A172 (cell line): ENCODE results near the gene ZFR2. TPM values are rescaled to one million over a fixed set of nuclear protein-coding genes. Genes with fewer than 3 reads are reported as not detected.
"Not testable (repeated sequence)": the region's sequence is repeated elsewhere in the genome, so short reads cannot be mapped to it uniquely, and the experiment has no call there.

Source experiments
- DNase-seq: peaks from one replicate; pipeline ENCODE4 v3.0.0-alpha.2; 2015; ENCODE audit warnings: low spot score
- total RNA-seq: library from RNA; depleted of rRNA; stranded (reverse); fragments of >200 nt; shearing (Covaris generic); gene quantifications from 2 replicates; pipeline ENCODE4 v1.2.3, GENCODE V29; 2014

The ZFR2 gene
- total RNA-seq, 1 experiment from 2014 or later, result not detected

DNA sequence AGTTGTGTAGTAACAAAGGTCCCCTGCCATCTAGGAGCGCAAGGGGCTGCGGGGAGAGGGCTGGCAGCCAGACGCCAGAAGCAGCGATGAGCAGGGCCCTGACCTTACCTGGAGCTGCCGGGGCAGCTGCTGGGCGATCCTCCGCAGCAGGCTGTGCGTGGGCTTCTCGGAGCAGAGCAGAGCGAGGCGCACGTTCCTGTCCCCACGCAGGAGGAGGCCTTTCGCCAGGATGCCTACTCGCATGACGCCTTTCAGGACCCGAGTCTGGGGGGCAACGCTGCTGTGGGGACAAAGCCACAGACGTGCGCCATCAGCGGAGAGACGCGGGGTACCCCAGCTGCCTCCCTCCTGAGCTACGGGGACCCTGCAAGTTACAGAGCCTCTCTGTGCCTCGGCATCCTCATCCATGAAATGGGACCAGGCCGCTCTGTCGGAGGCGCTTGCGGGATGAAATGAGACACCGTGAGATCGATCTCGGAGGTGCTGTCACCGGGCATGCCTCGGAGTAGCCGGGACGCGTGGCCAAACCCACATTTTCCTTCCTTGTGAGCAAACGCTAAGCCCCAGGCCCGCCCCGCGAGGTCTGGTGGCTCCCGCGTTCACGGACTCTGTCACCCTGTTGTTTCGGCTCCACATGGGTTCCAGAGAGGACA is 52.1 kb downstream of the ZFR2 start:
- DNase-seq, result no peak

DNA sequence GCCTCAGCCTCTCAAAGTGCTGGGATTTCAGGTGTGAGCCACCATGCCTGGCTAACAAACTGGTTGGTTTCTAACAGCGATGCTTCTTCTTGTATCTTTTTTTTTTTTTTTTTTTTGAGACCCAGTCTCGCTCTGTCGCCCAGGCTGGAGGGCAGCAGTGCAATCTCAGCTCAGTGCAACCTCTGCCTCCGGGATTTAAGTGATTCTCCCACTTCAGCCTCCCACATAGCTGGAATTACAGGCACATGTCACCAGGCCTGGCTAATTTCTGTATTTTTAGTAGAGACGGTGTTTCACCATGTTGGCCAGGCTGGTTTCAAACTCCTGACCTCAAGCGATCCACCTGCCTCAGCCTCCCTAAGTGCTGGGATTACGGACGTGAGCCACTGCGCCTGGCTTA is 52.7 kb downstream of the ZFR2 start:
- not testable (repeated sequence) for DNase-seq

DNA sequence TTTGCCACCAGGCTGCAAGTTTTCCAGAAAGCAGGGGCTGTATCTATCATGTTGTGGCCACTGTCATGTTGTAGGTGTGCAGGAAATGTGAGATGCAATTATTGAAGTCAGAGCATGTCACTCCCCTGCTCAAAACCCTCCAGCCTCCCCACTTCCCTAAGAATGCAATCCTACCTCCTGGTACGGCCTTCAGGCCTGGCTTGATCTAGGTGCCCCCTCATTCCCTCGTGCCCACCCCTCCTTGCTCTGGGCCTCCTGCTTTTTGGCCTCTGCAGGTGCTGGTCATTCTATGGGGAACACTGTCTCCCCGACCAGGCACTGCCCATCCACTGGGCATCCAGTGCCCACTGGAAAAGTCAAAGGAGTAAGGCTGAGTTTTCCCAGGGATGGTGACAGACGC is 54.2 kb downstream of the ZFR2 start:
- DNase-seq, result no peak

DNA sequence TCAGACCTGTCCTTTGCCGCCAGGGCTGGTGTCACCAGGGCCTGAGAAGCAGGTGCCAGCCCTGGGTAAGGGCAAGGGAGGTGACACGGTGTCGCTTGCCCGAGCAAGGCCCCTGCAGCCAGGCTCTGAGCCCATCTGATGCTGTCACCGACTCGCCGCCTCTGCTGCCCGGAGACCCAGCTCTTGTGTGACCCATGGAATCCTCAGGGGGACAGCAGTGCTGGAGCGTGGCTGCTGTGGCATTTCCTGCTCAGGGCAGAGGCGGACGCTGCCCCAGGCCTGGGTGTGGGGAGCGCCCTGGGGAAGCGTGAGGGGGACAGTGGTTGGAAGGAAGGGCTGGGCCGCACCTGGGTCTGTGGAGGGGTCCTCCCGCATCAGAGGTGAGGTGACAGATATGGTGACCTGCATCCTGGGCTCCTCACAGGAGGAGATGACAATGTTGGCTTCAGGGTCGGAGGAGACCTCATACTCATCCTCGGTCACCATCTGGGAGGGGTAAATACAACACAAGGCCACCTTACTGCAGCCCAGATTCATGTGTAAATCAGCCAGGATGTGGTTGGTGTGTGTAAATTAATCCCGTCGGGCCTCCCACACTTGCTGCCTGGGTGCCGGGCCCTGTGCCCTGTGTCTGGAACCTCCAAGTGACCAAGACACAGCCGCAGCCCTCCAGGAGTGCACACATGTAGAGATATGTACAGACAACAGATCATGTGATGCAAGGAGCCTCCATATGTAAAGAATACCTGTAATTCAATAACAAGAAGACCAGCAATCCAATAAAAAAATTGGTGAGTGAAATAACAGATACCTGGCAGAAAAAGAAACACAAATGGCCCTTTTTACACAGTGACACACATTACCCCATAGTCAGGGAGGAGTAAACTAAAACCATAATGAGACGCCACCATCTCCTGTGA is 55.1 kb downstream of the ZFR2 start:
- DNase-seq, result no peak

DNA sequence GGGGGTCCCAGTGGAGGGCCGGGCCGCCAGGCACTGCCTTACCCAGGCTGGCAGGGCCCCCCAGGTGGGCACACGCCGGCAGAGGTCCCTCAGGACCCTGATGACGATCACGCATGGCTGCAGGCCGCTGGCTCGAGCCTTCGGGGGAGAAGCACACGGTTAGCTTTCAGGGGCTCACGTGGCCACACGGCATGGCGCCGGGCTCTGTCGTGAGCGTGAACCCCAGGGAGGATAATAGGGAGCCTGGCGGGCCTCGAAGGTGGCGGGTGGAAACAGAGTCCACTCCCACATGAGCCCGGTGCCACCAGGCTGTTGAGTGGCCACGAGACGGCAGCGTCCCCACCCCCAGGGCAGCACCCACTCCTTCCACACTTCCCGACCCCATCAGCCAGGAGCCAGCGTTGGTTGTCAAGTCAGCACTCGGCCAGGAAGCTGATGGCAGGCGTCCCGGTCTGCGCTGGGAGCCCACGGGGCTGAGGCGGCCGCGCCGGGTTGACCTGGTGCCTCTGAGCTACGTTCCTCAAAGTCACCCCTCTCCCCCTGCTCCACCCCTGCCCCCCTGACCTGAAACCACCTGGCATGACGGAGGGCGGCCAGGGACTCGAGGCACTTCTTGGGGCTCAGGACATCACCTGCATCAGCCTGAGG is 58.0 kb downstream of the ZFR2 start:
- DNase-seq, result no peak

DNA sequence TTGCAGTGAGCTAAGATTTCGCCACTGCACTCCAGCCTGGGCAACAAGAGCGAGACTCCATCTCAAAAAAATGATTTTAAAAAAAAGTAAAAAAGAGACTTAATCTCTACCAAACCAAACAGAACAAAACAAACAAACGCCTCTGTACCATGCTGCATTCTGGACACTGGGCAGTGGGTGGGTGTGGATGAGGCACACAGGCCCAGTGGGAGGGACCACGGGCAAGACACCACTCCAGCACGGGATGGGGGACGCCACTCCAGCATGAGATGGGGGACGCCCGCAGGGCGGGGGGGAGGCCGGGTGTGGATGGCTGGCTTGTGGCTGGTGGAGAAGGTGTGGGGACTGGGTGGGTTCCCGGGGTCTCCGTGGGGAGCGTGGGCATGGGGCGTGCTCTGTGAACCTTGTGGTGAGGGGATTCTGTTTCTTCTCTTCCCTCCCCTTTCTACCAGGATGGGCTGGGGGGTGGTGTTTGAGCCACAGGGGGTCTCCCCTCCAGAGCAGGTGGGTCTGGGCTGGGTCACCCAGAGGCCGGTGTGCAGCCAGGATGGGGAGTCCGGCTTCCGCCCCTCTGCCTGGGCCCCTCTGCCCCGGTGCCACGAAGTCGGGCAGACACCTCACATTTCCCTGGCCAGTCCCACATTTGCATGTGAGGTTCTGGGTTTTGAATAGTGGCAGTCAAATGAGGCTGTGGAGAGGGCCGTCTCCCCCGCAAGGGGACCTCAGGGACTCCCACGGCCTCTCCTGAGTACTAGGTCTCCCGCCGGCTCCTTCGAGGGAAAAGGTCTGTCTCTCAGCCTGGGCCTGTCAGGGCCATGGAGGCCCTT is 58.7 kb downstream of the ZFR2 start:
- DNase-seq, result no peak

DNA sequence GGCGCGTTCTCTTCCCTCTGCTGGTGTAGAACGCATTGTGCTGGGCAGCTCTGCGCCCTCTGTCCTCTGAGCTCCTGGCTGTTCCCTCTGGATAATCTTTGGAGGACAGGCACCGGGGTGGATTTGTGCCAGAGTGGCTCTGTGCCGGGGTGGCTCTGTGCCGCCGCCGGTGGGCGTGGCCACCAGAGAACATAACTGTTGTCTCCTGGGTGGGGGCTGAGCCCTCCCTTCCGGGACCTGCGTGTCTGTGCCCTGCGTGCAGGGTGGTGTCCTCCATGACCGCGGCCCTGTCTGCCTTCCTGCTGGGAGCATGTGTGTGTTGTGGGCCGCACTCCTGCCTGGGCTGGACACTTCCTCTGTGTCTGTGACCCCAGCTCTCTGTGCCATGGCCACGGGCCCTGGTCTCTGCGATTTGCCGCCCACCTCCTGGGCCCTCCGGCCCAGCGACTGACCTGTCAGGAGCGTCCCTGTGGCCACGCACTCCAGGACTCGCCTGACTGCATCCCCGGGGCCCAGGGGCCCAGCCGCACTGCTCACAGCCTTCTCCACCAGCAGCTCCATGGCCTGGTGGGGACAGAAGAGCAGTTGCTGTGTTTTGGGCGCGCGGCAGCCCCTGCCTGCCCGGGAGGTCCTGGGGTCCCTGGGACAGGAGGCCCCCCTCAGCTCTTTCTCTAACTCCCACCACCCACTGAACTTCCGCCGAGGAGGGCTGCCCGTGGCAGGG is 60.3 kb downstream of the ZFR2 start:
- DNase-seq, result no peak

DNA sequence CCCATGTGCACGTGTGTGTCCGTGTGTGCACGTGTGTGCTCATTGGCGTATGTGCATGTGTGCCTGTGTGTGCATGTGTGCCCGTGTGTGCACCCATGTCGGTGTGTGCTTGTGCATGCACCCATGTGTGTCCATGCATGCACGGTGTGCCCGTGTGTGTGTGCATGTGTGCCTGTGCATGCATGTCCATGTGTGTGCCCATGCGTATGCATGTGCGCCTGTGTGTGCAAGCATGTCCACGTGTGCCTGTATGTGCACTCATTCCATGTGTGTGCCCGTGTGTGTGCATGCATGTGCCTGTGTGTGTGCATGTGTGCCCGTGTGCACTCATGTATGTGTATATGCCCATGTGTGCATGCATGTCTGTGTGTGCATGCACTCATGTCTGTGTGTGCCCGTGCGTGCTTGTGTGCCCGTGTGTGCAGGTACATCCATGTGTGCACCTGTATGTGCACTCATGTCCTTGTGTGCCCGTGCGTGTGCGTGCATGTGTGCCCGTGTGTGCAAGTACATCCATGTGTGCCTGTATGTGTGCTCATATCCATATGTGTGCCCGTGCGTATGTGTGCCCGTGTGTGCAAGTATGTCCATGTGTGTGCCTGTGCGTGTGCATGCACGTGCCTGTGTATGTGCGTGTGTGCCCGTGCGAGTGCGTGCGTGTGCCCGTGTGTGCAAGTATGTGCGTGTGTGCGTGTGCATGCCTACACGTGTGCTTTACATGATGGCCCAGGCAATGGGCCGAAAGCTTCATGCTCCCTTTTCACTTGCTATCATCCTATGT is 61.1 kb downstream of the ZFR2 start:
- DNase-seq, result no peak

DNA sequence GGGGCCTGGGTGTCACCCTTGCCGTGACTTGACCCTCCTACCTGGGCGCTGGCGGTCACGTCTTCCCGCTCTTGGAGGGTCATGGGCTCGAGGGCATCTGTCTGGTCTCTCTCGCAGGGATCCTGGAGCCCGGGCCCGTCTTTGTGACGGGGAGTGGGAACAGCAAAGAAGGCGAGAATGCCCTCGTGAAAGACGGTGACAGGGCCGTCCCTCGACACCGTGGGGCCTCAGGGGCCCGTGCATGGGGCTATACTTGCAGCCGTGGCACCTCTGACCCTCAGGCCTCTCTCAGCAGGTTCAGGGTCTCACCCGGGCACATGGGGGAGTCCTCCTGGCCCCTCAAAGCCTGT is 61.7 kb downstream of the ZFR2 start:
- no peak for DNase-seq

DNA sequence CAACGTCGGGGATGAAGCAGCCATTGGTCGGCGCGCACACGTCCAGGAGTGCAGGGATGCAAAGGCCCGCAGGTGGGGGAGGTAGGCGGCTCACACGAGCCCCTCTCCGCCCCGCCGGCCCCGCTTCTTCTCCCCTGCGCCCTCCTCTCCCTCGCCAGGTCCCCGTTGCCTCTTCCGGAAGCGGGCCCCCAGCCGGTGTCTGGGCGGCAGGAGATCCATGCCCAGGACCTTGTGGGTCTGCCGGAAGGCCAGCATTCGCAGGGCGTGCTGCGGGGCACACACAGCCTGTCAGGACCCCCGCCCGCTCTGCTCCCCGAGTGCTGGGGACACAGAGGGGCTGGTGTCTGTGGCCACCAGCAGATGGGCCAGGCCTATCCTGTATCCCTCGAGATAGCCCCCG is 63.0 kb downstream of the ZFR2 start:
- DNase-seq, result no peak

DNA sequence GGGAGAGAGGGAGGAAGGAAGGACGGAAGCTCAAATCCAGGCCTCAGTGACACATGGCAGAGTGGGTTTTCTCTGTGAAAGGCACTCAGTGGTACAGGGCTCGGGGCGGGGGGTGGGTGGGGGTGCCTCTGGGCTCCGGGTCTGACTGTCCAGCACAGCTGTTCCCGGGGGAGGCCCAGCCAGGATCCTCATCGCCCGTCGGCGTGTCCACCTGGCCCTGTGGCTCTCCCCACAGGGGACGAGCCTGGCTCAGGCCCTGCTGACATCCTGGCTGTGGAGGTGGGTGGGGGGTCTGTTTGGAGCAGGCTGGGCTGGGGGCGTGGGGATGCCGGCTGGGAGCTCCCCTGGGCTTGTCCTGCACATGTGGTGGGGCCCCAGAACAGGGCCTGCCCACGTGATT is 64.4 kb downstream of the ZFR2 start:
- no peak for DNase-seq

DNA sequence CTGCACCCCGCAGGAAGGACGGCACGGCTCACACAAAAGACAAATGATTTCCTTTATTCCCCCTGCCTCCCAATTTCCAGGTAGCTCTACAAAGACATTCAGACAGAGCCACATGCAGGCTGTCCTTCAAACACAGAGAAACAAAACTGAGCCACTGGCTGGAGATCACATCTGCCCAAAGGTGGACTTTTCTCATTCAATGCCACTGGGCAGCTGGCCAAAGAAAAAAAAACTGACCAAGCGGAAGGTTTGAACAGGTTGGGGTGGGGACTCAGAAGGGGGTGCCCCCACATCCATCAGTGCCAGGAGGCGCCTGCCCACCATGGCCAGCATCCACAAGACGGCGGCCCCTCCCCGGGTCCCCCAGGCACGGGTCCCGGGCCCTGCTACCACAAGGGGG is 64.9 kb downstream of the ZFR2 start:
- DNase-seq, result no peak

DNA sequence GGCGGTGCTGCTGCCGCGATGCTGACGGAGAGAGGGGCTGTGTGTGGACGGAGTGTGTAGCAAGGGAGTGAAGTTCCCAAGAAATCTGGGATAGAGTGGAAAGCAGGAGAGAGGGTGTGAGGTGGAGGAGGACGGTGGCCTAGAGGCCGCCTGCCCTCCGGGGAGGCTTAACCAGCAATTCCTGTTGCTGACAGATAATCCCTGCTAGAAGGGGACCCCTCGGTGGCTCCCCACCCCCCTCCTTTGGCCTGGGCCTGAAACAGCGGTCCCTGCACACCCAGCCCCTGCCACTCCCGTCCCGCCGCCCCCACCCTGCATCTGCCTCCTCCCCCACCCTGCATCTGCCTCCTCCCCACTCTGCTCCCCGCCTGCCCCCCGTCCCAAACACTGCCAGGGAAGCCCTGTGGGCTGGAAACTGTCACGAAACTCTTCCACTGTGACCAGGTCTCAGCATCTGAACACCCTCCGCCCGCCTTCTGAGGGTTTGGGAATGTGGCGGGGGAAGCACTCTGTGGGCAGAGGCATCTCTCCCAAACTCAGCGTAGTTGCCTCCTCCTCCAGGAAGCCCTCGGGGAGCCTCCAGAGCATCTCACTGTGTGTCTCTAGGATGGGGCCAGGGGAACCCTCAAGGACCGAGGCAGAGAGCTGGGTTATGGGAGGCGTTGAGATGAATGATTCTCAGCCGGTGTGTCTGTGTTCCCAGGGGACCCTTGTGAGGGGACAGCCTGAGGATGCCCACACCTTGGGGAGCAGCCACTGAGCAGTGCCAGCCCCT is 65.5 kb downstream of the ZFR2 start:
- no peak for DNase-seq

DNA sequence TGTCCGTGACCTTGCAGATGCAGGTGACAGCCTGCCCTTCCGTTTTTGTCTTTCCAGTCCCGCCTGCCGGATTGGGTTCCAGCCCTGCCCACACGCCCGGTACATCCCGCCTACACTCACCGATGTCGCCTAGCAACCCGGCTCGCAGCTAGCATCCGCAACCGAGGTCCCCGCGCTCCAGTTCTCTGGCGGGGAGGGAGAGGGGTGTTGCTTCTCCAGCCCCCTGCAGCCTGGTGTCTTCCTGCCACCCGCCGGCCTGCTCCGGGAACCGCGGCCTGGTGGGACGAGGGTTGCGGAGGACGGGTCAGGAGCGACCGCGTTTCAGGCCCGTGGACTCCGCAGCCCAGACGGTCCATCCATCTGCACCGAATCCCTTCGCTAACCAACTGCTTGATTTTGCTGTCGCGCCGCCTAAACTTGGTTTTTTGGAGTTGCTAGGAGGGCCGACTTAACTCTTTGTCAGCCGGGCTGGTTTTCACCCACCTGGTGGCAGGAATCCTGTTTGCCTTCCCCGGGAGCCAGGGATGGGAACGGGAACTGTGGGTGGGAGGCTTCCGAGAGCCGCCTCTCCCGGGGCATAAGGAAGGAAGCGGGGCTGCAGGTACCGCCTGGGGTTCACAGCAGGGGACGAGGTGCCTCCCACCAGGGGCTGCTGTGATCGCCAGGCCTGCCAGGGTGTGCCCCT is 67.3 kb downstream of the ZFR2 start:
- DNase-seq, result no peak

DNA sequence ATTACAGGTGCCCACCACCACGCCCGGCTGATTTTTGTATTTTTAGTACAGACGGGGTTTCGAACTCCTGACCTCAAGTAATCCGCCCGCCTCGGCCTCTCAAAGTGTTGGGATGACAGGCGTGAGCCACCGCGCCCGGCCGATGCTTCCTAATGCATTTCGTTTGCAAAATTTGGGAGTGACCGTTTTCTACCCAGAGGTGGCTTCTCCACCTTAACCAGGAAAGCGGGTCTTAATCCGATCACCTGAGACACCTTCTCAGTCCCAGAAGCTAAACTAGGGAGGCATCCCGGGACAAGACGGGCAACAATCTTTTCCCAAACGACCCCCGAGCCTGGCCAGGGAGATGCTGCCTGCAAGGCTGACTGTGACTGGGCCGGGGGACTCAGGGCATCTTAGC is 67.8 kb downstream of the ZFR2 start:
- no peak for DNase-seq

DNA sequence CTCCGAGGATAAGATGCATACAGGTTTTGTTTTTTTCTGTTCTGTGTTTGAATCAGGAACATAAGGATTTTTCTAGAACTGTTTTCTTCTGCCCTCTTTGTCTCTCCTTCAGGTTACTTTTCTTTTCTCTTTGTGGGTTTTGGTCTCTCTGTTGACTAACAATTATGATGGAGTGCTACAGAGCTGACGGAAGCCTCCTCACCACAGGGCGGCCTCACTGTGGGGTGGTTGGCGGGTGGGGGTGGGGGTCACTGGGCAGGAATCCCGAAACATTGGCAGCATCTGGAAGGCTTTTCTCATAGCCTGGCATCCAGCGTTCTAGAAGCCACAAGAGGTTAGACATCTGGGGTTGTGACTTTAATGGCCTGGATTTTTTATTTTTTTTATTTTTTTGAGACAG is 70.7 kb downstream of the ZFR2 start:
- no peak for DNase-seq

DNA sequence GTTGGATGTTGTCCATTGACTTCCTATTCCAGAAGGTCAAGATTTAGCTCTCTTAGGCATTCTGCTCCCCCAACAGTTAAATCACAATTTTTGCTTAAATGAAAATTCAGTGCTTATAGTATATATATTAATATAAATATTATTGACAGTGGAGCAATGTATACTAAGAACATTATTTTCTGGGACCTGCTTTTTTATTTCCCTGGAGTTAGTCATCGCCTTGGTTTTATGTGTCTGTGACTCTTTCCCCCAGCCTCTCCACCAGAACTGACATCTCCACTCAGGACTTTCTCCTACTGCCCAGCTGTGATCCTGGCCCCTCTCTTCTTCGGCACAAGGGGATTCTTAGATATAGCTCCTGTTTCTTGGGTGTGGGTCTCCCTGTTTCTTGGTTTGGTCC is 72.5 kb downstream of the ZFR2 start:
- no peak for DNase-seq

DNA sequence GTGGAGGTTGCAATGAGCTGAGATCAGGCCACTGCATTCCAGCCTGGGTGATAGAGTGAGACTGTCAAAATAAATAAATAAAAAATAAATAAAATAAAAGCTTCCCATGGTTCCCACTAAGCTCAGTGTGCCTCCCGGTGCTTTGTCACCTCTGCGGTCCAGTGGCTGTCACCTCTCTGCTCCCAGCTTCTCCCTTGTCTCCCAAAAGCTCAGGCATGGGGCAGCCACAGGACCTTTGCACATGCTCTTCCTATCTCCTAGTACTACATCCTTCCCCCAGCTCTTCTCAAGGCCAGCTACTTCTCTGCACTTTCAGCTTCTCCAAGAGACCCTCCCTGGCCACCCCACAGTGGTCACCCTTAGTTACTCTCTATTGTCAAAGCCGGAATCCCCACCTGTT is 75.0 kb downstream of the ZFR2 start:
- no peak for DNase-seq

DNA sequence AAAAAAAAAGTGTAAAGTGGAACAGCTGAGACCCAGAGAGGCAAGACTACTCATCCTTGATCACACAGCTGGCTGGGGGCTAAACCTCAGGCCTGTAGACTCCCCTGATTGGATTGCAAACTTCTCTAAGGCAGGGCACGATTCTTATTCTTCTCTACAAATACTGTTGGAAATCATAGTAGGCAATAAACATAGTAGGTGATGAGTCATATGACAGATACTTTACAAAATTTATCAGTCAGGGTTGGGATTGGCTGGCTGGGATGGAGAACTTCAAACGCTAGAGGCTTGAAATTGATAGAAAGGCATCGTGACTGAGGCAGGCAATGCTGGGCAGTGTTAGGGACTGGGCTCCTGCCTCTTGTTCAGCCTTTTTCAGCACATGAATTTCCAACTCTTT is 76.7 kb downstream of the ZFR2 start:
- DNase-seq, result peak; percentile 25
